Activated naive CD4-positive, alpha-beta T cell treated with anti-CD3 and anti-CD28 coated beads, Interleukin-2, amount 50 U/mL, for 24 hours (primary cell): ENCODE data around the gene TSPAN33.
A peak's percentile ranks its signal among the peaks of the same experiment; 100 is the strongest.
"Not testable (repeated sequence)": the region's sequence is repeated elsewhere in the genome, so short reads cannot be mapped to it uniquely, and the experiment has no call there.

Experiments
- H3K27ac Mint-ChIP-seq: one replicate; pipeline ENCODE4 v1.8.0; 2021; ENCODE audit warnings: mild to moderate bottlenecking, mixed read lengths
- H3K27me3 Mint-ChIP-seq: one replicate; pipeline ENCODE4 v1.8.0; 2021; ENCODE audit warnings: mixed read lengths
- H3K36me3 Mint-ChIP-seq: one replicate; pipeline ENCODE4 v1.8.0; 2021; ENCODE audit warnings: mixed read lengths
- H3K4me1 Mint-ChIP-seq: one replicate; pipeline ENCODE4 v1.8.0; 2021; ENCODE audit warnings: mixed read lengths
- H3K4me3 Mint-ChIP-seq: one replicate; pipeline ENCODE4 v1.8.0; 2021; ENCODE audit warnings: mild to moderate bottlenecking, mixed read lengths
- H3K9me3 Mint-ChIP-seq: one replicate; pipeline ENCODE4 v1.8.0; 2021; ENCODE audit warnings: mixed read lengths

The TSPAN33 gene

DNA sequence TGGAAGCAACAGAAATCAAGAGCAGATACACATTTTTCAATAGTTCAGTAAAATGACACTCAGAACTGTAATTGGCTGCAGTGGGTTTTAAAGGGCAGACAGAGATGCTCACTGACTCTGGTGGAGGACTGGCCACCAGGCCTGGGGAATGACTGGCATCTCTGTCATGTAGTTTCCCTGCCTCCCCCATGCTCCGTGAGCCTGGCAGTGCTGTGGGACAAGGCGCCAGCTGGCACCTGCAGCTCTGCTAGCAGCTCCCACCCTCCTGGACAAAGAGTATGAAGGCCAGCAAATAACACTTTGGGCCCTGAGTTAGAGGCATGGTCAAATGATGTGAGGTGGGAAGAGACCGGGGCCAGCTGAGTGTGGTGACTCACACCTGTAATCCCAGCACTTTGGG is 15.0 kb downstream of the TSPAN33 start:
- no peak overlapping the region for H3K4me3 Mint-ChIP-seq
- no peaks in the 10 kb centered on the region for H3K4me1 Mint-ChIP-seq
- no peaks in the 10 kb centered on the region for H3K27me3 Mint-ChIP-seq
- no peak overlapping the region for H3K27ac Mint-ChIP-seq
- H3K9me3 Mint-ChIP-seq, result no peaks in the 10 kb centered on the region
- H3K36me3 Mint-ChIP-seq, result peaks cover 2% of the 10 kb centered on the region

DNA sequence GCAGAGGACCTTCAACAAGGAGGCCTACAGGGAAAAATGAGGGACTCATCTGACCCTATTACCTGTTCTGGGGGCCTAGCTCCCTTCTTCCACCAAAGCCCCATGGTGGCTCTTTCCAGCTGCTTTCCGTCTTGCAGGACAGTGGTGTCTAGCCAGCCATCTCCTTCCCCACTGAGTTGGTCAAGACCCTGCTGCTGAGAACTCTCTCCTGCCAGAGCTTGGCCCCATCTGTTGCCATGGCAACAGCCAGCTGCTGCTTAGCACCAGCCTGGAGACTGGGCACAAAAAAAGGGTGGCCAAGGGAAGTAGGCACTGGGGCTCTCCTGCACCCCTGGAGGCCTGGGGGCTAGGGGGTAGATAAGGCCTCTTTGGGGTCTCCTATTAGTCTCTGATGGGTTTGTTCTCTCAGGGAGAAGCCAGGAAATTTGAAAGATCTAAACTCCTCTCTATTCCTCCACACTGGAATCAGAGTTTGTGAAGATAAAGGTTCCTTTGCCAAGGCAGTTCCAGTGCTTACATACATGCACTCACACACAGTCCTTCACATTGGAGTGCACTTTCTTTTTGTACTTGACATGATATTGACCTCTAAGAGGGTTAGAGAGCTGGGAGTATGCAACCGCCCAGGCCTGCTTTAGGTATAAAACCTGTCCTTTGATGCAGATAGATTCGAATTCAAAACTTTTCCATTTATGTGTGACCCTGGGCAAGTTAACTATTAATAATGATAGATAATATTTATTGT is 15.8 kb downstream of the TSPAN33 start:
- H3K27ac Mint-ChIP-seq, result no peak overlapping the region
- no peak overlapping the region for H3K4me3 Mint-ChIP-seq
- H3K4me1 Mint-ChIP-seq, result no peaks in the 10 kb centered on the region
- no peaks in the 10 kb centered on the region for H3K27me3 Mint-ChIP-seq
- H3K36me3 Mint-ChIP-seq, result peaks cover 5% of the 10 kb centered on the region
- no peaks in the 10 kb centered on the region for H3K9me3 Mint-ChIP-seq

DNA sequence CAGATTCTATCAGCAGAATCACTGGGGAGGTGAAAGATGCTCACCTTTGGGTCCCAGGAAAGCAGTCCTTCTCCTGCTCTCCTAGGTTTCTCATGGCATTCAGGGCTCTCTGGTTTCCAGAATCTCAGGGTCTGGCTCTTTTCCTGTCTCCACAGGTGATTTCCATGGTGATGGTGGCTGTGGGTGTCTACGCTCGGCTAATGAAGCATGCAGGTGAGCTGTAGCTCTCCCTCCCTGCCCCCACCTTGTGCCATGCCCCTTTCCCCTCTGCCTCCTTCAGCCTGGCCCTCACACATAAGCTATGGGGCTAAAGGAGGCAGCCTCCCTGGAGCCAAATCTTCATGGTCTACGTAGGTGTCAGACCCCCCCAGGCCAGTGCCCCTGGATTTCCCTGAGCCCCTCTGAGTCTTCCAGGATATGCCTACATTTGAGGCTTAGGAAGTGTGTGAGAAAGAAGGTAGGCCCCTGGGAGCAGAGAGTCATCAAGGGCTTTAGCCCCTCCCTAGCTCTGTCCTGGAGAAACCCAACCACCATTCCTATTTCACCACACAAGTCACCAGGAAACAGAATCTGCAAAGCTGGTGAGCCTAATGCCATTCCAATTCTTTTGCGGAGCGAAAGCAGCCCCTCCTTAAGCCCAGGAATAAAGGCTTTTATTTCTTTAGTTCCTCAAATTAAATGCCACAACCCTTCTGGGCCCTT is 17.2 kb downstream of the TSPAN33 start:
- Mint-ChIP-seq H3K27ac (no peak overlapping the region), H3K27me3 (no peaks in the 10 kb centered on the region), H3K4me3 (no peak overlapping the region), H3K36me3 (peaks cover 5% of the 10 kb centered on the region), H3K9me3 (no peaks in the 10 kb centered on the region), H3K4me1 (no peaks in the 10 kb centered on the region)

DNA sequence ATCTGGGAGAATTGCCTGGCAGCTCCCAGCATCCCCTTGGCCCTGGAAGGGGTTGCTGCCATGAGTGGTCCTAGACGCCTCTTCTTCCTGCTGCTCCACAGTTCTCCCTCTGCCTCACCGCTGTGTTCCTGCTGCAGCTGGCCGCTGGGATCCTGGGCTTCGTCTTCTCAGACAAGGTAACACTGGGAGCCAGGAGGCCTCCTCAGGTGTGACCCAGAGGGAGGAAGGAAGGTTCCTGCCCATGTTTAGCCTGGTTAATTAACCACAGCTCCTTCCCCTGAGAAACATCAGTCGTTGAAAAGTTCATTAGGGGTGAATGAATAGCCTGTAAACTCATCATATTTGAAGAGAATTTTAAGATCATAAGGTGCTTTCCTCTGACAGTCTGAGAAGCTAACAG is 18.2 kb downstream of the TSPAN33 start:
- no peaks in the 10 kb centered on the region for H3K4me1 Mint-ChIP-seq

DNA sequence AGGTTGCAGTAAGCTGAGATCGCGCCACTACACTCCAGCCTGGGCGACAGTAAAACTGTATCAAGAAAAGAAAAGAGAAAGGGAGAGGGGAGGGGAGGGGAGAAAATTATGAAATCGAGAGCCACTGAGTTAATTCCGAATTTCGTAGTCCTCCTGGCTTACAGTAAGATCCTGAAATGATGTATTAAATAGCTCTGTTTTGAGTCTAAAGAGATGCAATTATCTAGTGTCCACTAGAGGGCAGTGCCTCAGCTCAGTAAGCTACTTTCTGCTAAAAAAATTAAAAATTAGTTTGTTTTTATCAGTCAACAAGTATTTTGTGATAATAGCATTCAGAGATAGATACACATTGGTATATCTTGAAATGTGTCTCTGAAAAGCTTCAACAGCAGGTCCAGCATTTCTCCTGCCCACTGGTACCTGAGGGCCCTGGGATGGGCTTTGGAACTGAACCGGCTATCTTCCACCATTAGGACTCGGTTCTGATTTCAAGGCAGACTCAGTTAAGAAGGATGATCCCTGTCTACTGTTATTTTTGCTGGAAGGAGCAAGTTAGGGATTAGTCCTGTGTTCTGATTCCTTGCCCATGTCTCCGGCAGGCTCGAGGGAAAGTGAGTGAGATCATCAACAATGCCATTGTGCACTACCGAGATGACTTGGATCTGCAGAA is 19.5 kb downstream of the TSPAN33 start:
- H3K36me3 Mint-ChIP-seq, result peaks cover 3% of the 10 kb centered on the region
- no peaks in the 10 kb centered on the region for H3K9me3 Mint-ChIP-seq
- H3K27me3 Mint-ChIP-seq, result no peaks in the 10 kb centered on the region
- H3K27ac Mint-ChIP-seq, result no peak overlapping the region
- no peak overlapping the region for H3K4me3 Mint-ChIP-seq
- peaks cover 5% of the 10 kb centered on the region for H3K4me1 Mint-ChIP-seq

More for the DNA sequence above, 18.2 kb downstream of the TSPAN33 start:
- Mint-ChIP-seq H3K9me3 (no peaks in the 10 kb centered on the region), H3K36me3 (peaks cover 5% of the 10 kb centered on the region), H3K27me3 (no peaks in the 10 kb centered on the region), H3K27ac (no peak overlapping the region), H3K4me3 (no peak overlapping the region)

DNA sequence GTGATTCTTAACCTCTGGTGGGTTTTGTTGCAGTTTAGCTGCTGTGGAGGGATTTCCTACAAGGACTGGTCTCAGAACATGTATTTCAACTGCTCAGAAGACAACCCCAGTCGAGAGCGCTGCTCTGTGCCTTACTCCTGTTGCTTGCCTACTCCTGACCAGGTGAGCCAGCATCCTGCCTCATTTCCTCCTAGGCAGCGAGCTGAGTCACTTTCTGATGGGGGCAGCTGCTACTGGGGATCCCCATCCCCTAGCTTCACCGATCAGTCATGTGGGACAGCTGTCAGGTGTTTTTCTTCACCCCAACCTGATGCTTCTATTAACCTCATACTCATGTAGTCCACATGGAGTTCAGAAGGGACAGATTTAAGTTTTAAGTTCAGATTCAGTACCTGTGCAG is 22.2 kb downstream of the TSPAN33 start:
- Mint-ChIP-seq H3K9me3 (no peaks in the 10 kb centered on the region), H3K27ac (no peak overlapping the region), H3K27me3 (no peaks in the 10 kb centered on the region), H3K36me3 (peaks cover 3% of the 10 kb centered on the region), H3K4me3 (no peak overlapping the region), H3K4me1 (peaks cover 16% of the 10 kb centered on the region)

DNA sequence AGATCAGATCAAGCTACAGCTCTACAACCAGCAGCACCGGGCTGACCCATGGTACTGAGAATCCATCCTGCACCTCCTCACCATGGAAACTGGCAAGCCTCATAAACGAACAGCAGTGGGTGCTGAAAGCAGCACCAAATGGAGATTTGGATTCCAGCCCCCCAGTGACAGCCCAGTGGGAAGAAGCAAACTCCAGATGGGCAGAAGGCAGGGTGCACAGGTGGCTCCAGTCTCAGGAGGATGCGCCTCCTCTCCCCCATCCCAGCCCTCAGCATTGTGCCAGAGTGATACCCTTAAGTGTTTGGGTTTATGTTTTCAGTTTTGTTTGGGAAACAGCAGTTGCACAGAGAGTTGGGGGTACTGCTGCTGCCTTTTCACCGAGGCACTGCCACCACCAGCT is 23.3 kb downstream of the TSPAN33 start:
- no peaks in the 10 kb centered on the region for H3K9me3 Mint-ChIP-seq
- H3K4me1 Mint-ChIP-seq, result peaks cover 16% of the 10 kb centered on the region
- no peaks in the 10 kb centered on the region for H3K27me3 Mint-ChIP-seq
- peaks cover 3% of the 10 kb centered on the region for H3K36me3 Mint-ChIP-seq
- H3K27ac Mint-ChIP-seq, result no peak overlapping the region
- peak overlapping the region; percentile 34 for H3K4me3 Mint-ChIP-seq

DNA sequence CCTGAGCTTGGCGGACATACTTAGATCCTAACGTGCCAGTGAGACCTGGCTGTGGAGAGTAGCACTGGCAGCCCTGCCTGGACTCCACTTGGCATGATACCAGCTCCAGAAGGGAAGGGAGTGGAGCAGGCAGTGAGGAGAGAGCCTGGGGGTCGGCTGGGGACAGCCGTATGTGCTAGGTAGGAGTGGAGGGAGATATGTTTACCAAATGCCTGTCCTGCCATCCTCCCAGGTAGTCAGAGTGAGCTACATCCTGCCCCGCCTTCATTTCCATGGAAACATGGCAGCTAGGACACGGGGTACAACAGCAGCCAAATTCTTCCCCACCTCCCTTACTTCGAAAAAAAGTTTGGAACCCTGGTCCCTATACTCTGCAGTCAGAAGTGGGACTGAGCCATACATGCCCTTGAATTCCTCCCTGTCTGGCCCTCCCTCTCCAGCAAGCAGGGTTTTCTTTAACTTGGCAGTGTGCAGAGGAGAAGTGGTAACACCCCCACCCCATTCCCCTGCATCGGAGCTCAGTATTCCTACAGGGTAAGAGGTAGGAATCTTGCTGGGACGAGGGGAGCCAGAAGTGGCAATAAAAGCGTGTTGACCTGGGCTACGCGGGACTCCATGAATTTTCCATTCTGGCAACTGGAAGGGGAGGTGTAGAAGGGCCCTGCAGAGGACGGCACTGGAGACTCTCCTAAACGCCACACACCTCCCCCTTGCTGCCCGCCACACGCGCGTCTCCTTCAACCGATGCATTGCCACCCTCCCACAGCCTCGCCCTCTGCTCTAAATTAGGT is 23.9 kb downstream of the TSPAN33 start:
- Mint-ChIP-seq H3K36me3 (peaks cover 3% of the 10 kb centered on the region), H3K4me3 (peak overlapping the region; percentile 80), H3K4me1 (peaks cover 16% of the 10 kb centered on the region), H3K9me3 (no peaks in the 10 kb centered on the region), H3K27me3 (no peaks in the 10 kb centered on the region), H3K27ac (no peak overlapping the region)

DNA sequence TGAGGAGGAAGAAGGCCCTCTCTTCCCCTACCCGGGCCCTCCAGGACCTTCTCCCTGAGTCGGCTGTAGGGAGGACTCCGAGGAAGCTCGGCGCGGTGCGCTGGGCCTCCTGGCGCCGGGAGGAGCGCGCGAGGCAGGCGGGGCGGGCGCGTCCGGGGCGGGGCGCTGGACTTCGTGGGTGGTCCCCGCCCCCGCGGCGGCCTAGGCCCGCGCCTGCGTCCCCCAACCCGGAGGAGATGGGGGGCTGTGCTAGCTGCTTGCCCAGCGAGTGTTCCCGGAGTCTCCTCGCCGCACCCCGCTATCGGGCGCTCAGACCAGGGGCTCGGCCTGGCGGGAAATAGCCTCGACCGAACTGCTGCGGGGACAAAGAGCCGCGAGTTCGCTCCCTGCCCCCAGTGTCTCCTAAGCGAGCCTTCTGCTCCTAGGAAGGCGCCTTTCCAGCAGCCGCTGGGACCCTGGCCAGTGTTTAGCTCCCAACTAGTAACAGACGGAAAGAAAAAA is 24.7 kb downstream of the TSPAN33 start:
- Mint-ChIP-seq H3K36me3 (peaks cover 3% of the 10 kb centered on the region), H3K27me3 (no peaks in the 10 kb centered on the region), H3K27ac (no peak overlapping the region), H3K9me3 (no peaks in the 10 kb centered on the region), H3K4me1 (peaks cover 16% of the 10 kb centered on the region), H3K4me3 (peak overlapping the region; percentile 80)

DNA sequence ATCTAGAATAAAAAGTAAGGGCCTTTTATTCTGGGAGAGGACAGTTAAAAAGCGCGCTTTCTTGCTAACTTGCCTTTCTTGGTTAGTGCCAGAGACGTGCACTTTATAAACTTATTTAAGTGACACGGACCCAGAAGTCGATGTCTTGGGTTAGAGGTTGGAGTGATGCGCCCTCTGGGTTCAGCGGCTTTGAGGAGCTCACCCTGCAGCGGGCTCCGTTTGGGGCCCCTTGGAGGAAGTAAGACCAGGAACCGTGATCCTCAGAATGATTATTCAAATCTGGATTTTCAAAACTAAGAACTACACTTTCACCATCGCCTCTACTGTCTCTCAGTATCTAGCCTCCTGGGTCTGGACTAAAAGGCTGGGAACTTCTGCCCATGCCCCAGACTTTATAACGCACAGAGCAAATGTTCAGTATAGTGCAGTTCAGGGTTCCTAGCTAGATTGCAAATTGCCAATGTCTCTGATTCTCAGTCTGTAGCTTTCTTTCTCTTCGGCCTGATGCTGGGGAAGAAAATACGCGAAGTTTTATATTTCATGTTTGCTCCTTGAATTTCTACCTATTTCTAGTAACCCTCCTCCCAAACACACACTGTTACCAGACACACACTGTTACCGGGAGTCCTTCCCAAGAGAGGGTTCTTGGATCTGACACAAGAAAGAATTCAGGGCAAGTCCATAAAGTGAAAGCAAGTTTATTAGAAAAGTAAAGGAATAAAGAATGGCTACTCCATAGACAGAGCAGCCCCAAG is 25.4 kb downstream of the TSPAN33 start:
- peaks cover 3% of the 10 kb centered on the region for H3K36me3 Mint-ChIP-seq
- peaks cover 16% of the 10 kb centered on the region for H3K4me1 Mint-ChIP-seq
- no peak overlapping the region for H3K27ac Mint-ChIP-seq
- no peaks in the 10 kb centered on the region for H3K9me3 Mint-ChIP-seq
- no peaks in the 10 kb centered on the region for H3K27me3 Mint-ChIP-seq
- H3K4me3 Mint-ChIP-seq, result peak overlapping the region; percentile 80

DNA sequence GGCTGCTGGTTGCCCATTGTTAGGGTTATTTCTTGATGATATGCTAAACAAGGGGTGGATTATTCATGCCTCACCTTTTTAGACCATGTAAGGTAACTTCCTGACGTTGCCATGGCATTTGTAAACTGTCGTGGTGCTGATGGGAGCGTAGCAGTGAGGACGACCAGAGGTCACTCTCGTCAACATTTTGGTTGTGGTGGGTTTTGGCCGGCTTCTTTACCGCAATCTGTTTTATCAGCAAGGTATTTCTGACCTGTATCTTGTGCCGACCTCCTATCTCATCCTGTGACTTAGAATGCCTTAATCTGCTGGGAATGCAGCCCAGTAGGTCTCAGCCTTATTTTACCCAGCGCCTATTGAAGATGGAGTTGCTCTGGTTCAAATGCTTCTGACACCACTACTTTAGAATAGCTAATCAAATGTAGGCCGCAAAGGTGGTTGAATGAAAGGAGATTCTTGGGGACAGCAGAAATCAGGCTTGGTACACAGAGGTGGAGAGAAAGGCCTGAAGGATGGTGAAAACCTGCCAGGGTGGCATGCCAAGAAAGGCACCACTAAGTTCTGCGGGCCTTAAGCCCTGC is 26.0 kb downstream of the TSPAN33 start:
- Mint-ChIP-seq H3K4me1 (peaks cover 16% of the 10 kb centered on the region), H3K4me3 (no peak overlapping the region)

DNA sequence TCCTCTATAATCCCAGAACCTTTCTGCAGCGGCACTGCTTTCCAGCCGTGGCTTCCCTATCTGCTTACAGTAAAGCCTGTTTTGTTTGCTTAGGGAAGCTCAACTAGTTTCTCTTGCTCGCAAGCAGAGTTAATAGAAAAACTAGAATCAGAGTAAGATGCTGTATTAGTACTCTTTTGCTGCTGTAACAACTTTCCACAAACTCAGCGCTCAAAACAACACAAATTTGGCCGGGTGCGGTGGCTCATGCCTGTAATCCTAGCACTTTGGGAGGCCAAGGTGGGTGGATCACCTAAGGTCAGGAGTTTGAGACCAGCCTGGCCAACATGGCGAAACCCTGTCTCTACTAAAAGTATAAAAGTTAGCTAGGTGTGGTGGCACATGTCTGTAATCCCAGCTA is 29.4 kb downstream of the TSPAN33 start:
- H3K9me3 Mint-ChIP-seq, H3K27me3 Mint-ChIP-seq, H3K36me3 Mint-ChIP-seq, H3K27ac Mint-ChIP-seq, H3K4me3 Mint-ChIP-seq: not testable (repeated sequence)
- H3K4me1 Mint-ChIP-seq, result peaks cover 12% of the 10 kb centered on the region

More for the DNA sequence above, 26.0 kb downstream of the TSPAN33 start:
- Mint-ChIP-seq H3K36me3 (no peaks in the 10 kb centered on the region), H3K9me3 (no peaks in the 10 kb centered on the region), H3K27ac (no peak overlapping the region), H3K27me3 (no peaks in the 10 kb centered on the region)

DNA sequence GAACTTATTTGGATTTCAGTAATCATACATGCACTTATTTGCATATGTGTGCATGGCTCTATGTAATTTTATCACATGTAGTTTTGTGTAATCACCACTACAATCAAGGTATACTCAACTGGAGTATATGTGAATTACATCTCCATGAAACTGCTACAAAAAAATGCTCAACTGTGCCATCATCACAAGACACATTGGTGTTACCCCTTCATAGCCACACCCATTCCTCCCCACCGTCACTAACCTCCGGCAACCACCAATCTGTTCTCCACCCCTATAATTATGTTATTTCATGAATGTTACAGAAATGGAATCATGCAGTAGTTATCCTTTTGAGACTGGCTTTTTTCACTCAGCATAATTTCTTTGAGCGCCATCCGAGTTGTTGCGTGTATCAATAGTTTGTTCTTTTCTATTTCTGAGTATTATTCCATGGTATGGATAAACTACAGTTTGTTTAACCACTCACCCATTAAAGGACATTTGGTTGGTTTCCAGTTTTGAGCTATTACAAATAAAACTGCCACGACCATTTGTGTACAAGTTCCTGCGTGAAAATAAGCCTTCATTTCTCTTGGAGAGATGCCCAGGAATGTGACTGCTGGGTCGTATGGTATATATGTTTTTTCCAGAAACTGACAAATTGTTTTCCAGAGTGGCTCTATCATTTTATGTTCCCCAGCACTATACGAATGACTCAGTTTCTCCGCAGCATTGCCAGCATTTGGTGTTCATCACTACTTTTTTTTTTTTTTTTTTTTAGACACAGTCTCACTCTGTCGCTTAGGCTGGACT is 32.6 kb downstream of the TSPAN33 start:
- no peaks in the 10 kb centered on the region for H3K4me1 Mint-ChIP-seq
- no peak overlapping the region for H3K27ac Mint-ChIP-seq
- no peaks in the 10 kb centered on the region for H3K36me3 Mint-ChIP-seq
- peaks cover 4% of the 10 kb centered on the region for H3K27me3 Mint-ChIP-seq
- H3K4me3 Mint-ChIP-seq, result no peak overlapping the region
- no peaks in the 10 kb centered on the region for H3K9me3 Mint-ChIP-seq
